Measurements from ENCODE around the gene RNASE2.

Gene RNASE2

GRCh38 chr14:20998674-20999366 lies 43.5 kb downstream of the RNASE2 start, which contains the start of gene SLC39A2:
SLC39A2 (plus strand) TSS chr14:20999293; CDS start chr14:20999447, 154 bp downstream.
- Histone ChIP-seq H3K9me3 (ENCODE audit: control insufficient read depth, insufficient read depth, low read length) (no peaks in the 10 kb centered on the region), H3K9ac (ENCODE audit: low read depth, low read length) (no peak within 1 kb of the TSS), H3K4me1 (ENCODE audit: control insufficient read depth, insufficient read depth, low read length) (peaks cover 8% of the 10 kb centered on the region), H3K4me3 (ENCODE audit: low read depth, low read length) (no peak within 1 kb of the TSS), H3K27ac (ENCODE audit: low read depth, low read length) (peak within 1 kb of the TSS; percentile 43), H3K27me3 (ENCODE audit: control insufficient read depth, insufficient read depth, low read length) (no peaks in the 10 kb centered on the region), H3K36me3 (ENCODE audit: control insufficient read depth, insufficient read depth, low read length) (peaks cover 35% of the 10 kb centered on the region)

- no peaks in the 10 kb centered on the region for H3K9me3 ChIP-seq (ENCODE audit: control insufficient read depth, insufficient read depth, low read length)
- H3K27ac ChIP-seq (ENCODE audit: low read depth, low read length): no peak overlapping the region
- H3K4me3 ChIP-seq (ENCODE audit: low read depth, low read length): no peak overlapping the region
- H3K9ac ChIP-seq (ENCODE audit: low read depth, low read length): no peak overlapping the region
- H3K4me1 ChIP-seq (ENCODE audit: control insufficient read depth, insufficient read depth, low read length): peaks cover 8% of the 10 kb centered on the region
- no peaks in the 10 kb centered on the region for H3K27me3 ChIP-seq (ENCODE audit: control insufficient read depth, insufficient read depth, low read length)
- H3K36me3 ChIP-seq (ENCODE audit: control insufficient read depth, insufficient read depth, low read length): peaks cover 27% of the 10 kb centered on the region
Measured at GRCh38 chr14:20999591-20999990, 44.3 kb downstream of the RNASE2 start.

DNA sequence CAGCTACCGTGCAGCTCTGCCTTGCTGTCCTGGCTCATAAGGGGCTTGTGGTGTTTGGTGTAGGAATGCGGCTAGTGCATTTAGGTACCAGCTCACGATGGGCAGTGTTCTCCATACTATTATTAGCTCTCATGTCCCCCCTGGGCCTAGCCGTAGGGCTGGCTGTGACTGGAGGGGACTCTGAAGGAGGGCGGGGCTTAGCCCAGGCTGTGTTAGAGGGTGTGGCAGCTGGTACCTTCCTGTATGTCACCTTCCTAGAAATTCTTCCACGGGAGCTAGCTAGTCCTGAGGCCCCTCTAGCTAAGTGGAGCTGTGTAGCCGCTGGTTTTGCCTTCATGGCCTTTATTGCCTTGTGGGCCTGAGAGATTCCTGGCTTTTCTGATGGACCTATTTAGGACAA lies 45.9 kb downstream of the RNASE2 start:
- H3K27me3 ChIP-seq (ENCODE audit: control insufficient read depth, insufficient read depth, low read length): no peaks in the 10 kb centered on the region
- peaks cover 8% of the 10 kb centered on the region for H3K4me1 ChIP-seq (ENCODE audit: control insufficient read depth, insufficient read depth, low read length)
- H3K9ac ChIP-seq (ENCODE audit: low read depth, low read length): no peak overlapping the region
- H3K9me3 ChIP-seq (ENCODE audit: control insufficient read depth, insufficient read depth, low read length): no peaks in the 10 kb centered on the region
- peaks cover 11% of the 10 kb centered on the region for H3K36me3 ChIP-seq (ENCODE audit: control insufficient read depth, insufficient read depth, low read length)
- H3K27ac ChIP-seq (ENCODE audit: low read depth, low read length): no peak overlapping the region
- no peak overlapping the region for H3K4me3 ChIP-seq (ENCODE audit: low read depth, low read length)

DNA sequence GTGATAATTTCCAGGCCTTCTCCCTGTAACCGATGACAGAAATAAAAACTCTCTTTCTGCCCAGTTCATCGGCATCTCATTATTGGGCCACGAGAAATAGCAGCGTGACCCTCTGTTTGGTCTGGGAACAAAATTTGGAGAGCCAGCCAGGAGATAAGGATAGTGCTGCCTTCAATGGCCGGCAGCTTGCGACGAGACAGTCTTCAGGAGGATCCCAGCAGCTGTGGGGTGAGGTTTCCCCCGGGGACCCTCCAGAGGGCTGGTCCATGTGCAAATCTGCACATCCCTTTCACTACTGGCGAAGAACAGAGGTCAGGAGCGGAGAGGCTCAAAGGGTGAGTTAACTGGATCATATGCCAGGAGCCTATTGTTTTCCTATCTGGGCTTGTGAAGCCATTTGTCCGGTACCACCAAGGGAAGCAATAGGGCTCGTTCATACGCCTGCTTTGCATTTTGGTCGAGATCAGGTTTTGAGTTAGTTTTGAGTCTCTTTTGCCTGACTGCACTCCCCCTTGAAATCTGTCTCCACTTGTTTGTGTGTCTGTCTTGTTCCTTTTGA lies 48.6 kb downstream of the RNASE2 start:
- Histone ChIP-seq H3K27ac (ENCODE audit: low read depth, low read length) (no peak overlapping the region), H3K4me1 (ENCODE audit: control insufficient read depth, insufficient read depth, low read length) (peaks cover 4% of the 10 kb centered on the region; the same call in 1 of the 2 replicates), H3K4me3 (ENCODE audit: low read depth, low read length) (no peak overlapping the region), H3K9me3 (ENCODE audit: control insufficient read depth, insufficient read depth, low read length) (no peaks in the 10 kb centered on the region), H3K9ac (ENCODE audit: low read depth, low read length) (no peak overlapping the region), H3K27me3 (ENCODE audit: control insufficient read depth, insufficient read depth, low read length) (no peaks in the 10 kb centered on the region), H3K36me3 (ENCODE audit: control insufficient read depth, insufficient read depth, low read length) (no peaks in the 10 kb centered on the region)

Data from HUES48 (cell line).